ENCODE measurements around the gene TXNDC12. TPM values are rescaled to one million over a fixed set of nuclear protein-coding genes. Genes with fewer than 3 reads are reported as not detected.
"Not testable (repeated sequence)": the region's sequence is repeated elsewhere in the genome, so short reads cannot be mapped to it uniquely, and the experiment has no call there.

Gene TXNDC12
- total RNA-seq: 10 to 100 TPM; 16.9 to 23.0 (median 19.6) TPM

GRCh38 chr1:52055066-52055865, at the start of gene TXNDC12:
TXNDC12 (minus strand) TSS chr1:52055191; CDS start chr1:52055096, 95 bp downstream.
- peak within 1 kb of the TSS; percentile 87 to 96 (median 91) for H3K27ac ChIP-seq
- peak within 1 kb of the TSS; percentile 79 to 87 for H3K4me3 ChIP-seq
- H3K9me3 ChIP-seq: no peaks in the 10 kb centered on the region
- peaks cover 0 to 26% of the 10 kb centered on the region in 2 donors for H3K36me3 ChIP-seq
- peak; percentile 74 for ATAC-seq
- WGBS, 2 donors (ENCODE audit: low coverage in 1 of 2): 0 to 1% methylated on average over 26 to 37 of the region's 45 CpGs
- TF ChIP-seq EP300 (IDR thresholded peaks at IDR 0.05) (no peak), POLR2A (IDR thresholded peaks at IDR 0.05) (peak; percentile 33 to 40), POLR2AphosphoS5 (IDR thresholded peaks at IDR 0.05) (peak; percentile 59)
- H3K4me1 ChIP-seq: peaks cover 7 to 58% (median 7%) of the 10 kb centered on the region in 3 donors
- H3K27me3 ChIP-seq: no peaks in the 10 kb centered on the region

GRCh38 chr1:52102336-52103013, 47.5 kb upstream of the TXNDC12 start:
- no peaks in the 10 kb centered on the region for H3K9me3 ChIP-seq
- 100% methylated on average over 1 of the region's 1 CpG; no CpG with 5 or more reads in 1 of the 2 donors for WGBS, 2 donors (ENCODE audit: low coverage in 1 of 2)
- no peak for ATAC-seq

GRCh38 chr1:52098139-52098871, 43.3 kb upstream of the TXNDC12 start:
- Histone ChIP-seq H3K4me1 (no peaks in the 10 kb centered on the region), H3K27me3 (no peaks in the 10 kb centered on the region), H3K9me3 (no peaks in the 10 kb centered on the region), H3K27ac (no peak overlapping the region), H3K36me3 (no peaks in the 10 kb centered on the region), H3K4me3 (no peak overlapping the region)
- TF ChIP-seq EP300 (IDR thresholded peaks at IDR 0.05) (no peak), POLR2A (IDR thresholded peaks at IDR 0.05) (no peak), CTCF (IDR thresholded peaks at IDR 0.05) (no peak), POLR2AphosphoS5 (IDR thresholded peaks at IDR 0.05) (no peak)
- ATAC-seq: no peak
- 46 to 52% methylated on average over 2 to 3 of the region's 8 CpGs for WGBS, 2 donors (ENCODE audit: low coverage in 1 of 2)

More at GRCh38 chr1:52102336-52103013, 47.5 kb upstream of the TXNDC12 start:
- Histone ChIP-seq H3K27me3 (no peaks in the 10 kb centered on the region), H3K4me1 (no peaks in the 10 kb centered on the region), H3K27ac (no peak overlapping the region), H3K36me3 (no peaks in the 10 kb centered on the region), H3K4me3 (no peak overlapping the region)
- TF ChIP-seq CTCF (IDR thresholded peaks at IDR 0.05): no peak

GRCh38 chr1:52096216-52096615, 41.2 kb upstream of the TXNDC12 start:
- TF ChIP-seq POLR2A (IDR thresholded peaks at IDR 0.05) (no peak), EP300 (IDR thresholded peaks at IDR 0.05) (no peak), CTCF (IDR thresholded peaks at IDR 0.05) (no peak), POLR2AphosphoS5 (IDR thresholded peaks at IDR 0.05) (no peak)
- Histone ChIP-seq H3K27ac (no peak overlapping the region), H3K9me3 (no peaks in the 10 kb centered on the region), H3K36me3 (peaks cover 0 to 17% of the 10 kb centered on the region in 2 donors), H3K4me3 (no peak overlapping the region), H3K4me1 (no peaks in the 10 kb centered on the region), H3K27me3 (no peaks in the 10 kb centered on the region)
- no peak for ATAC-seq
- 60 to 79% methylated on average over 3 to 6 of the region's 8 CpGs for WGBS, 2 donors (ENCODE audit: low coverage in 1 of 2)

- not testable (repeated sequence) for H3K9me3 ChIP-seq, H3K4me1 ChIP-seq, H3K27ac ChIP-seq, H3K4me3 ChIP-seq, H3K27me3 ChIP-seq, ATAC-seq
- H3K36me3 ChIP-seq: peaks cover 0 to 36% of the 10 kb centered on the region in 2 donors
- WGBS, 2 donors (ENCODE audit: low coverage in 1 of 2): 88% methylated on average over 4 of the region's 7 CpGs; no CpG with 5 or more reads in 1 of the 2 donors
These were observed 39.3 kb upstream of the TXNDC12 start for GRCh38 chr1:52094300-52094699.

- ATAC-seq, H3K4me3 ChIP-seq, H3K4me1 ChIP-seq, H3K27me3 ChIP-seq, H3K27ac ChIP-seq, H3K9me3 ChIP-seq: not testable (repeated sequence)
- H3K36me3 ChIP-seq: peaks cover 2 to 70% of the 10 kb centered on the region in 2 donors
These were observed 32.9 kb upstream of the TXNDC12 start for GRCh38 chr1:52087892-52088291.

Data from gastroesophageal sphincter (tissue), 4 donors.